ENCODE results near the gene SNRK. TPM values are rescaled to one million over a fixed set of nuclear protein-coding genes. Genes with fewer than 3 reads are reported as not detected.

The SNRK gene
- total RNA-seq, 1 experiment from 2014 or later: 11.8 TPM

GRCh38 chr3:43246976-43247375 is 39.4 kb upstream of the SNRK start (continued):
- TF ChIP-seq AR (CRISPR knock-in tag; IDR thresholded peaks at IDR 0.05) (no peak), ZNF232 (CRISPR knock-in tag; IDR thresholded peaks at IDR 0.05) (no peak)
- TF ChIP-seq, protein P1, sequence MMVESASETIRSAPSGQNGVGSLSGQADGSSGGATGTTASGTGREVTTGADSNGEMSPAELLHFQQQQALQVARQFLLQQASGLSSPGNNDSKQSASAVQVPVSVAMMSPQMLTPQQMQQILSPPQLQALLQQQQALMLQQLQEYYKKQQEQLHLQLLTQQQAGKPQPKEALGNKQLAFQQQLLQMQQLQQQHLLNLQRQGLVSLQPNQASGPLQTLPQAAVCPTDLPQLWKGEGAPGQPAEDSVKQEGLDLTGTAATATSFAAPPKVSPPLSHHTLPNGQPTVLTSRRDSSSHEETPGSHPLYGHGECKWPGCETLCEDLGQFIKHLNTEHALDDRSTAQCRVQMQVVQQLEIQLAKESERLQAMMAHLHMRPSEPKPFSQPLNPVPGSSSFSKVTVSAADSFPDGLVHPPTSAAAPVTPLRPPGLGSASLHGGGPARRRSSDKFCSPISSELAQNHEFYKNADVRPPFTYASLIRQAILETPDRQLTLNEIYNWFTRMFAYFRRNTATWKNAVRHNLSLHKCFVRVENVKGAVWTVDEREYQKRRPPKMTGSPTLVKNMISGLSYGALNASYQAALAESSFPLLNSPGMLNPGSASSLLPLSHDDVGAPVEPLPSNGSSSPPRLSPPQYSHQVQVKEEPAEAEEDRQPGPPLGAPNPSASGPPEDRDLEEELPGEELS (CRISPR knock-in tag; IDR thresholded peaks at IDR 0.05): no peak

- peaks cover 22% of the 10 kb centered on the region for H3K9me3 Mint-ChIP-seq
Measured at GRCh38 chr3:43247561-43248184, 38.7 kb upstream of the SNRK start.

More at GRCh38 chr3:43247561-43248184, 38.7 kb upstream of the SNRK start:
- DNase-seq (ENCODE audit: low spot score) (no peak), ATAC-seq (no peak)
- H3K27ac Mint-ChIP-seq: no peak overlapping the region
- TF ChIP-seq STAT6 (CRISPR knock-in tag; conservative IDR thresholded peaks at IDR 0.05; ENCODE audit: low read depth) (no peak), TCF7 (CRISPR knock-in tag; IDR thresholded peaks at IDR 0.05; ENCODE audit: low read depth) (no peak), ZNF512 (CRISPR knock-in tag; IDR thresholded peaks at IDR 0.05; ENCODE audit: borderline replicate concordance) (no peak), SMAD4 (CRISPR knock-in tag; IDR thresholded peaks at IDR 0.05) (no peak), CREM (CRISPR knock-in tag; IDR thresholded peaks at IDR 0.05) (no peak), FOXK1 (CRISPR knock-in tag; IDR thresholded peaks at IDR 0.05) (no peak), HMGA2 (CRISPR knock-in tag; IDR thresholded peaks at IDR 0.05) (no peak), GABPB1 (CRISPR knock-in tag; IDR thresholded peaks at IDR 0.05) (no peak), ZNF232 (CRISPR knock-in tag; IDR thresholded peaks at IDR 0.05) (no peak), GTF2I (CRISPR knock-in tag; conservative IDR thresholded peaks at IDR 0.05) (no peak), E2F5 (CRISPR knock-in tag; IDR thresholded peaks at IDR 0.05) (no peak)
- TF ChIP-seq, protein P2, sequence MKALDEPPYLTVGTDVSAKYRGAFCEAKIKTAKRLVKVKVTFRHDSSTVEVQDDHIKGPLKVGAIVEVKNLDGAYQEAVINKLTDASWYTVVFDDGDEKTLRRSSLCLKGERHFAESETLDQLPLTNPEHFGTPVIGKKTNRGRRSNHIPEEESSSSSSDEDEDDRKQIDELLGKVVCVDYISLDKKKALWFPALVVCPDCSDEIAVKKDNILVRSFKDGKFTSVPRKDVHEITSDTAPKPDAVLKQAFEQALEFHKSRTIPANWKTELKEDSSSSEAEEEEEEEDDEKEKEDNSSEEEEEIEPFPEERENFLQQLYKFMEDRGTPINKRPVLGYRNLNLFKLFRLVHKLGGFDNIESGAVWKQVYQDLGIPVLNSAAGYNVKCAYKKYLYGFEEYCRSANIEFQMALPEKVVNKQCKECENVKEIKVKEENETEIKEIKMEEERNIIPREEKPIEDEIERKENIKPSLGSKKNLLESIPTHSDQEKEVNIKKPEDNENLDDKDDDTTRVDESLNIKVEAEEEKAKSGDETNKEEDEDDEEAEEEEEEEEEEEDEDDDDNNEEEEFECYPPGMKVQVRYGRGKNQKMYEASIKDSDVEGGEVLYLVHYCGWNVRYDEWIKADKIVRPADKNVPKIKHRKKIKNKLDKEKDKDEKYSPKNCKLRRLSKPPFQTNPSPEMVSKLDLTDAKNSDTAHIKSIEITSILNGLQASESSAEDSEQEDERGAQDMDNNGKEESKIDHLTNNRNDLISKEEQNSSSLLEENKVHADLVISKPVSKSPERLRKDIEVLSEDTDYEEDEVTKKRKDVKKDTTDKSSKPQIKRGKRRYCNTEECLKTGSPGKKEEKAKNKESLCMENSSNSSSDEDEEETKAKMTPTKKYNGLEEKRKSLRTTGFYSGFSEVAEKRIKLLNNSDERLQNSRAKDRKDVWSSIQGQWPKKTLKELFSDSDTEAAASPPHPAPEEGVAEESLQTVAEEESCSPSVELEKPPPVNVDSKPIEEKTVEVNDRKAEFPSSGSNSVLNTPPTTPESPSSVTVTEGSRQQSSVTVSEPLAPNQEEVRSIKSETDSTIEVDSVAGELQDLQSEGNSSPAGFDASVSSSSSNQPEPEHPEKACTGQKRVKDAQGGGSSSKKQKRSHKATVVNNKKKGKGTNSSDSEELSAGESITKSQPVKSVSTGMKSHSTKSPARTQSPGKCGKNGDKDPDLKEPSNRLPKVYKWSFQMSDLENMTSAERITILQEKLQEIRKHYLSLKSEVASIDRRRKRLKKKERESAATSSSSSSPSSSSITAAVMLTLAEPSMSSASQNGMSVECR (CRISPR knock-in tag; IDR thresholded peaks at IDR 0.05; ENCODE audit: borderline replicate concordance): no peak
- TF ChIP-seq, protein P3, sequence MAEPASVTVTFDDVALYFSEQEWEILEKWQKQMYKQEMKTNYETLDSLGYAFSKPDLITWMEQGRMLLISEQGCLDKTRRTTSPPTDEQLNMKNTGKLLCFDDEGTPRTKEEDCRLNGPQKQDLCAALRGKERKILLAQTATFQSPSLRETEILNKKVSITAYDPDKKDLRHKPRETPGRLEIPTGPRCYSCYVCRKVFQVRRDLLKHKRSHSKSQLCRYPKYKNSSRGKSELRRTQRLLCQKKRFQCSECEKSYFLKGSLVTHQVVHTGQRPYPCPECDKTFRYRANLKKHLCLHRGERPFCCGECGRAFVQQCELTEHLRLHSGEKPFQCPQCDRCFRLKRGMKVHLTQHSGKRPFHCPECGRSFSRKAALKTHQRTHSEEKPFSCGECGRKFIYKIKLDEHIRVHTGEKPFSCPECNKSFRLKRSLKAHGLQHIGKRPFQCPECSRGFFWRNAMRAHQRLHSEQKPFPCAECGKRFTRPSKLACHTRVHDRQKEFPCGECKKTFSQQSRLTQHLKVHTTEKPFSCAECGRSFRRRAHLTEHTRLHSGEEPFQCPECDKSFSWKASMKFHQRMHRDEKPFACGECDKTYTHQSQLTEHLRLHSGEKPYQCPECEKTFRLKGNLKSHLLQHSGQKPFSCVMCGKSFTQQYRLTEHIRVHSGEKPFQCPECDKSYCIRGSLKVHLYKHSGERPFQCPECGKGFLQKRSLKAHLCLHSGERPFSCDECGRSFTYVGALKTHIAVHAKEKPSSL (CRISPR knock-in tag; conservative IDR thresholded peaks at IDR 0.05): no peak
- TF ChIP-seq, protein P4, sequence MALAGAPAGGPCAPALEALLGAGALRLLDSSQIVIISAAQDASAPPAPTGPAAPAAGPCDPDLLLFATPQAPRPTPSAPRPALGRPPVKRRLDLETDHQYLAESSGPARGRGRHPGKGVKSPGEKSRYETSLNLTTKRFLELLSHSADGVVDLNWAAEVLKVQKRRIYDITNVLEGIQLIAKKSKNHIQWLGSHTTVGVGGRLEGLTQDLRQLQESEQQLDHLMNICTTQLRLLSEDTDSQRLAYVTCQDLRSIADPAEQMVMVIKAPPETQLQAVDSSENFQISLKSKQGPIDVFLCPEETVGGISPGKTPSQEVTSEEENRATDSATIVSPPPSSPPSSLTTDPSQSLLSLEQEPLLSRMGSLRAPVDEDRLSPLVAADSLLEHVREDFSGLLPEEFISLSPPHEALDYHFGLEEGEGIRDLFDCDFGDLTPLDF (CRISPR knock-in tag; IDR thresholded peaks at IDR 0.05): no peak
- H3K36me3 Mint-ChIP-seq: no peaks in the 10 kb centered on the region
- POLR2A ChIA-PET: no interaction called here
- no peak overlapping the region for H3K4me3 Mint-ChIP-seq
- CTCF ChIA-PET: interaction anchor here (0.9 kb wide), 1 partner anchor 286 kb away, joined by 3 read pairs; no protein-coding TSS in a partner anchor
- peaks cover 28% of the 10 kb centered on the region for H3K4me1 Mint-ChIP-seq
- peaks cover 6% of the 10 kb centered on the region for H3K27me3 Mint-ChIP-seq (ENCODE audit: low read depth)

Data from WTC11 (cell line).